ENCODE results near the gene SPAG5.

SPAG5 gene

DNA sequence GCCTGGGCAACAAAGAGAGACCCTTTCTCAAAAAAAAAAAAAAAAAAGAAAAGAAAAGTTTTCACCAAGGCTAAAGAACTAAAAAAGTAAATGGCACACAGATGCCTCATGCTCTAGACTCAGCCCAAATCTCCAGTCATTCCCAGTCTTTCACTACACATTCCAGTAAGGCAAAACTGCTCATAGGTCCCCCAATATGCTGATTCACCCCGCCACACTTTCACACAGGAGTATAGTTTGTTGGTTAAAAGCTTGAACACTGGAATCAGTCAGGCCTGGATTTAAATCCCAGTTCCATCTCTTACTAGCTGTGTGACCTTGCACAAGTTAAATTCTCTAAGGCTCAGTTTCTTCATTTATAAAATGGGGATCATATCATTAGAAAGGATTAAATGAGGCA, 29.4 kb downstream of the SPAG5 start:
- Mint-ChIP-seq H3K27ac (peak overlapping the region; percentile 56), H3K36me3 (peaks cover 6% of the 10 kb centered on the region), H3K9me3 (no peaks in the 10 kb centered on the region), H3K4me3 (peak overlapping the region; percentile 69), H3K4me1 (peaks cover 65% of the 10 kb centered on the region), H3K27me3 (no peaks in the 10 kb centered on the region)

DNA sequence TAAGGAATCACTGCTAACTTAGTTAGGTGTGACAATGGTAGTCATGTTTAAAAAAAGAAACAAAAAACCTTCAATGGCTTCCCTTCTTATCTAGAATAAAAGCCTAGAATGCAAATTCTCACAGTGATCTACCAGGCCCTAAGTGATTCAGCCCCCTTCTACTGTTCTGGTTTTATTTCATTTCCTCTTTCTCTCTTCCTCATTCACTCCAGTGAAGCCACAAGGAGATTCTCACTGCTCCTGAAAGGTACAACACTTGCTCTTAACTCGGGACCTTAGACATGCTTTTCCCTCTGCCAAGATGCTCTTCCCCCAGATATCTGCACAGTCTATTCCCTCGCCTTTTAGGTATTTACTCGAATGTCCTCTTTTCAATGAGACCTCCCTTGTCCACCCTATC, 31.2 kb downstream of the SPAG5 start:
- Mint-ChIP-seq H3K4me1 (peaks cover 53% of the 10 kb centered on the region), H3K36me3 (peaks cover 6% of the 10 kb centered on the region), H3K4me3 (peak overlapping the region; percentile 27), H3K9me3 (no peaks in the 10 kb centered on the region), H3K27ac (peak overlapping the region; percentile 84), H3K27me3 (no peaks in the 10 kb centered on the region)

DNA sequence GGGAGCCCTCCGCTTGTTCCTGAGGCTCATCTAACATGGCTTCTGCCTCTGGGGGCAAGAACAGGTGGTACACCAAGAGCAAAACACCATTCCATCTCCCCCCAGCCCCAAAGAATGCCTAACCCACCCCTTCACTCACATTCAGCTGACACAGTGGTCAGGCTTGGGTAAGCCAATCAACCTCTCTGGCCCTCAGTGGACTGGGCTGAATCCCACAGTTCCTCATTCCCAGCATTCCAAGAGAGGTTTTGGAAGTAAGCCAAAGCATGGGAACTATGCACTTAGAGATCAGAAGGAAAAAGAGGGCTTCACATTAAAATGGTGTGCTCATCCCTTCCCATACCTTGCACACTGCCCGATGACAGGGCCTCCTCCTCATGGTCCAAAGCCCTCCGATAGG, 35.4 kb downstream of the SPAG5 start:
- H3K36me3 Mint-ChIP-seq = peaks cover 16% of the 10 kb centered on the region

DNA sequence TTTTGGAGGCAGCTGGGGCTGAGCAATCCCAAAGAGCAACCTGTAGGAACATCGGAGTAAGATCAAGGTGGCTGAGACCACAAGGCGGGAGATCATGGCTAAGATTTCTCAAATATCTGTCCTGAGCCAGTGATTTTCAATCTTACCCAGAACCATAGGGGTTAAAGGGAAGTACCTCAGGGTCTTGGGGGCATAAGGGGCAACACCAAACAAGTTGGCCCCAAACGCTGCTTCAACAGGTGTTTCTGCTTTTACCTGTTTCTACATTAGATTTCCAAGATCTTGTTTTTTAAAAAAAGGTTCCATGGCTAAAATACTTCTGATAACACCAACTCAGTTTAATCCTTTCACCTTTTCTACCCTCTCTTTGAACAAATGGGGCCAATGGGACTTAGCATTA, 43.8 kb downstream of the SPAG5 start:
- Mint-ChIP-seq H3K4me1 (peaks cover 26% of the 10 kb centered on the region), H3K27me3 (no peaks in the 10 kb centered on the region), H3K27ac (no peak overlapping the region), H3K9me3 (no peaks in the 10 kb centered on the region), H3K4me3 (no peak overlapping the region), H3K36me3 (peaks cover 23% of the 10 kb centered on the region)

More for the DNA sequence above, 35.4 kb downstream of the SPAG5 start:
- Mint-ChIP-seq H3K27ac (no peak overlapping the region), H3K4me3 (no peak overlapping the region), H3K9me3 (no peaks in the 10 kb centered on the region), H3K4me1 (peaks cover 25% of the 10 kb centered on the region), H3K27me3 (no peaks in the 10 kb centered on the region)

DNA sequence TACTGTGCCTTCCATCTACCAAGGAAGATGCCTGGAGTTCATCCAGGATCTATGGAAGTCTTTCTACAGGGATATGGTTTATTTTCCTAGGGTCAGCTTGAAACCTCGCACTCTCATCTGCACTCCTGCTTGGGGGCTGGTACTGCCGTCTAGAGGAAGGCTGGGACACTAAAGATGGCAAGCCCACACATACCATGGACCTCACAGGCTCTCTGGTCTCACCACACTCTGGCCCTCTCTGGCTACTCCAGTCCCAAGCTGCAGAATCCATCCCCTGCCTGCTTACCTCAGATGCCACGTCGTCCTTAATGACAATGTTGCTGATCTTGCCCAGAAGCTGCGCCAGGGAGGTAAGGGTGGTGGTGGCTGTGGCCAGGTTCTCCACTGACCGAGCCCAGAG, 44.3 kb downstream of the SPAG5 start:
- Mint-ChIP-seq H3K4me3 (no peak overlapping the region), H3K27me3 (no peaks in the 10 kb centered on the region), H3K36me3 (peaks cover 20% of the 10 kb centered on the region), H3K9me3 (no peaks in the 10 kb centered on the region), H3K27ac (no peak overlapping the region), H3K4me1 (peaks cover 30% of the 10 kb centered on the region)

DNA sequence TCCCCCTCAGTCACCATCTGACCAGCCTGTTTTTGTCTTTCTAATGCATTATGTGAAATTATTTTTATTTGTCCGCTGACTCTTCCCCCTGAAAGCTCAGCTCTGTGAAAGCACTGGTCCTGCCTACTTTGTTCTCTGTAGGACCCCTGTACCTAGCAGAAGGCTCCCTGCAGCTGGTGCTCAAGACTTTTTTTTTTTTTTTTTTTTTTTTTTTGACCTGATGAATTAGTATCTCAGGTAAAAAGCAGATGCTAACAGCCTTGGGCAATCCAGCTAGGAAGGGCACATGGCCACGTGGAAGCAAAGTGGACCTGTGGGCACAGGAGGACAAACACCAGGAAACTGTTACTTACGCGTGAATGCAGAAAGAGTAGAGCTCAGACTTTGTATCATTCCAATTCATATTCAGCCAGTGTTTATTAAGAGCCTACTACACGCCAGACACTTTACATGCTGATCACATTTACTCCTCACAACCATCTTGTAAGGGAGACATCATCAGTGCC, 45.8 kb downstream of the SPAG5 start:
- peak overlapping the region; percentile 93 for H3K4me3 Mint-ChIP-seq
- no peaks in the 10 kb centered on the region for H3K27me3 Mint-ChIP-seq
- no peaks in the 10 kb centered on the region for H3K9me3 Mint-ChIP-seq
- H3K36me3 Mint-ChIP-seq = peaks cover 14% of the 10 kb centered on the region
- H3K27ac Mint-ChIP-seq = peak overlapping the region; percentile 79
- peaks cover 45% of the 10 kb centered on the region for H3K4me1 Mint-ChIP-seq

DNA sequence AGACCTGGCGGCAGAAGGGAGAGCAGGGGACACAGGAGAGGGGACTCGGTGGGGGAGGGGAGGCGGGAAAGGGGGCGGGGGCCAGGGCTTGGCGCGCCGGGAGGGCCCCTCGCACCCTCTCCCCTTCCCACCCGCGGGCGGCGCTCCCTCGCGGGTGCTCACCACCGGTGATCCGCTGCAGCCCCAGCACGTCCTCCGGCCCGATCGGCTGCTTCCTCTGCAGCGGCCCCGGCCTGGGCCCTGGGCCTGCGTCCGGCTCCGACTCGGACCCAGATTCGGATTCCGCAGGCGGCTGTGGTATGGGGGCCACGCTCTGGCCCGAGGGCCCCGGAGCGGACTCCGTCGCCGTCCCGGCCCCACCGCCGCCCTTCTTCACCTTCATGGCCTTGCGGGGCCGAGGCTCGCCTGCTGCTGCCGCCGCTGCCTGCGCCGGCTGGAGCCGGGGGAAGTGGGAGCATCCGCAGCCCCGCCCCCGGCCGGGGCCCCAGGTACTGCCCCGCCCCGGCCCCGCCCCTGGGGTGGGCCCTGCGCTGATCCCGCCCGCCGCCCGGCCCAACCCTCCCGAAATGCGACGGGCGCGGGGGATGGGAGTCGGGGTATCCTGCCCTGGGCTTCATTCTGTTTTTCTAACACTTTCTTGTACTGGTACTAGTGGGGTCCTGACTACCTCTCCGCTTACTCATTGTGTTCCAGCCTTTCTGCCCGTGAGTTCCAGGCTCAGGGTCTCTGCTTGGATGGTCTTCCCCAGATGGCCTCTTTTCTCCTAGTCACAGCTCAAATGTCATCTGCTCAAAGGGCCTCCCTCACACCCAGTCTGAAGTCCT, 46.4 kb downstream of the SPAG5 start, which contains the start of gene UNC119:
TSS of gene UNC119 (minus strand) at position 449 of the 824 bp plus-strand sequence. CDS start at position 382, 67 bp downstream.
- H3K36me3 Mint-ChIP-seq = peaks cover 13% of the 10 kb centered on the region

DNA sequence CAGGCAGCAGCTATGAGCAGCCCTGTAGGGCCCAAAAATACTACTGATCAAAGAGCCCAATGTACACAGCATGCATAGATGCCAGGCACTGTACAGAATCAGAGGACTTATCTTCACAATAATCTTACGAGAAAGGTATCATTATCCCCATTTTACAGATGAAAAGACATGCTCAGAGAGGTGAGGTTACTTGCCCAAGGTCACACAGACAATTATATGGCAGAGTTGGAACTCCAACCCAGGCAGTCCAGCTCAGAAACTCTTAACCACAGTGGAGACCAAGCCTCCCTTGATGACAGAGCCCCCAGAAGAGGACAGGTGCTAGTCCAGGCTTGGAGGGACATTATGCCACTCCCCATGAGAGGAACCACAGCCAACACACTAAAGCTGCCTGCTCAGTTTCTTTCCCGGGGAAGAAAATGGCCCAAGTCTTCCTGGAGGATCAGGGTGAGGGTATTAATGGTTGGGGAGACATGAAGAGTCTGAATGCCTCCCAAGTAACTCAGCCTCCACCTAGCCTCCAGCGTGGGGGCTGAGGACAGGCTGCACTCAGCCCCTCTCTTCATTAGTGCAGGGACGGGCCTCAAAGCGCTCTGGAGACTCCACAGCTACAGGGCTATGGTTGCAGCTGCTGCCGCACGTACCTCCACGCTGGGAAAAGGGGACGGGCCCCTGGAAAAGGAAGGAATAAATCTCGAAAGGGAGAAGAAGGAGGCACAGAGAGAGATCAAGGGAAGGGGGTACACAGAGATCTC, 47.2 kb downstream of the SPAG5 start:
- H3K27ac Mint-ChIP-seq = peak overlapping the region; percentile 85
- no peaks in the 10 kb centered on the region for H3K9me3 Mint-ChIP-seq
- H3K27me3 Mint-ChIP-seq = no peaks in the 10 kb centered on the region
- peaks cover 52% of the 10 kb centered on the region for H3K4me1 Mint-ChIP-seq
- peak overlapping the region; percentile 93 for H3K4me3 Mint-ChIP-seq
- peaks cover 10% of the 10 kb centered on the region for H3K36me3 Mint-ChIP-seq

More for the DNA sequence above, 46.4 kb downstream of the SPAG5 start, which contains the start of gene UNC119:
- Mint-ChIP-seq H3K4me3 (peak within 1 kb of the TSS; percentile 93), H3K9me3 (no peaks in the 10 kb centered on the region), H3K27me3 (no peaks in the 10 kb centered on the region), H3K27ac (peak within 1 kb of the TSS; percentile 85), H3K4me1 (peaks cover 51% of the 10 kb centered on the region)

DNA sequence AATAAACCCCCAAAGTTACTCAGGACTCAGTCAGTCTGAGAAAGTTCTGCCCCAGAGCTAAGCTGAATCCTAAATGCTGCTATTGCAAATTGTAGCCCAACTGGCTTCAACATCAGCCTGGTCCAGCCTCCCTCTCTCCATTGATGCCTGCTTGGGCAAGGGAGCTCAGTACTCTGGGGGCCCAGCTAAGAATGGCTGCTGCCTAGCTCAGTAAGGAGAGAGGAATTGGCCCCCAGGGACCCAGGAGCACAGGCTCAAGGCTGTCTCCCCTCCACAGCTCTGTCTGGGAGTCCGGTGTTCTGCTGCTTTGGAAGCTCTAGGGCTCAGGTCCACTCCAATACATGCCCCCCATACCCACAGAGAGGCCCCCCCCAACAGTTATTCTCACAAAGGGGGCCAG, 48.0 kb downstream of the SPAG5 start:
- Mint-ChIP-seq H3K4me1 (peaks cover 52% of the 10 kb centered on the region), H3K27me3 (no peaks in the 10 kb centered on the region), H3K27ac (peak overlapping the region; percentile 85), H3K36me3 (peaks cover 10% of the 10 kb centered on the region), H3K4me3 (peak overlapping the region; percentile 93), H3K9me3 (no peaks in the 10 kb centered on the region)

DNA sequence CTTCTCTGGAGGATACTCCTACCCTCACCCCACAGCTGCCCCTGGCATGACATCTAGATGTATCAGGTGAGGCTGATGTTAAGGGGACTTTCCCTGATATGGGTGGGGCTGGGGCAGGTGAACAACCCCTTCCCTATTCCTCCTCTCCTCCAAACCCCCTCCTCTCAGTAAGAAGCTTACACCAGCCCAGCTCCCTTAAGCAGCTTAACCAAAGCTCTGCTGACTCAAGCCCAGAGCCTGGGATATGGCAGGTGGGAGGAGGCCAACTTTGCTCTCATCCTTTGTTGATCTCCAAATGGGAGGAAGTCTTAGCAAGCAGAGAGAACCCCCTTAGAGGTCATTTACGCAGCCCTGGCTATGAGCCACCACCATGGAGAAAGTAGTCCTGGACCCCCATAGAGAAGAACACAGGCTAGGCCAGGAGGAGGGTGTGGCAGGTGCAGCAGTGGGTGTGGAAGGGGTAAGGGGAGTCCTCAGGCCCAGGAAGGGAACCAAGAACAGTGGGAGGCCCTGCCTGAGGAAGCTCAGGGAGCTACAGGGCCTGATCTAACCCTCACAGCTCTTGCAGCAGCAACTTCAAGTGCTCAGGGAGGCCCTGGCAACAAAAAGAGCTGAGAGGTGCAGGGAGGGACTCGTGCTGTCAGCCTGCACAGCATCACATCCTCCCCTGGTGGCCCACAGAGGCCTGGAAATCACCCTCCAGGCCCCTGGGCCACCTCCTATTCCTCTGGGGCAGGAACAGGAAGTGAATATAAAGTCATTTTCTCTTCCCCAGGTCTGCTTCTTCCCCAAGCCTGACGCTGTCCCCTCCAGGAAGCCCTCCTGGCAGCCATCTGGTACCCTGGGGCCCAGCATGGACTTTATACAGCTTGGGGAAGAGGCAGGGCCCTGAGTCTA, 49.3 kb downstream of the SPAG5 start:
- no peaks in the 10 kb centered on the region for H3K9me3 Mint-ChIP-seq
- H3K4me3 Mint-ChIP-seq = peak overlapping the region; percentile 55
- peaks cover 7% of the 10 kb centered on the region for H3K36me3 Mint-ChIP-seq

DNA sequence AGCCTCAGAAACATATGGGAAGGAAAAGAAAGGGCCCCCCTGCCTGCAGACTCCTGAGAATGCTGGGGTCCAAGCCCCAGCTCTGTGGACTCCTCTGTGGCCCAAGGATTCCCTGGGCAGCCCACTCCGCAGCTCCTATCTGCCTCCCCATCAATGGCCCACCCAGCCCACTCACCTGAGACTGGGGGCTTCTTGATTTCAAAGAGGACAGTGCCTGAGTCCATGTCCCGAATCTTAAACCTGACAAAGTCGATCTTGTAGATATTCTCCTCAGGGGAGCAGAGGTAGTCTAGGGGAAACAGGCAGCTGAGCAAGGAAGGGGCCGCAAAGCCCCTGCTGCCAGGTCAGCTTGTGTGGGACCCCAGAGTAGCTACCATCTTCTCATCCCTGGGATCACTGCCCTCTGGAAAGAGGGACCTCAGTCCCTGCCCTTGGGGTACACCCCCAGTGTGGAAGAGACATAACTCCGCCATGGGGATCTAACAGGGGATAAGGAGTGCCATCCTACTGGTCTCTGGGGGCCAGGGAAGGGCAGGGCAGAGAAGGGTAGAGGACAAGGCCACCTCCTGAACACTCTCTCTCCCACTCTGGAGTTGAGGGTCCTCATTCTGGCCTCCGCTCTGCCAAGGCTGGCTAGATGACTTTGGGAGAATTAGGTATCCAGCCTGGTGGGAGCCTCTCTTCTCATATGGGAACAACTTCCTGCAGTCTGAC, 50.3 kb downstream of the SPAG5 start:
- Mint-ChIP-seq H3K27ac (peak overlapping the region; percentile 88), H3K36me3 (peaks cover under 1% of the 10 kb centered on the region), H3K4me1 (peaks cover 52% of the 10 kb centered on the region), H3K27me3 (no peaks in the 10 kb centered on the region), H3K9me3 (no peaks in the 10 kb centered on the region), H3K4me3 (peak overlapping the region; percentile 57)

More for the DNA sequence above, 49.3 kb downstream of the SPAG5 start:
- Mint-ChIP-seq H3K27ac (peak overlapping the region; percentile 88), H3K27me3 (no peaks in the 10 kb centered on the region), H3K4me1 (peaks cover 52% of the 10 kb centered on the region)

DNA sequence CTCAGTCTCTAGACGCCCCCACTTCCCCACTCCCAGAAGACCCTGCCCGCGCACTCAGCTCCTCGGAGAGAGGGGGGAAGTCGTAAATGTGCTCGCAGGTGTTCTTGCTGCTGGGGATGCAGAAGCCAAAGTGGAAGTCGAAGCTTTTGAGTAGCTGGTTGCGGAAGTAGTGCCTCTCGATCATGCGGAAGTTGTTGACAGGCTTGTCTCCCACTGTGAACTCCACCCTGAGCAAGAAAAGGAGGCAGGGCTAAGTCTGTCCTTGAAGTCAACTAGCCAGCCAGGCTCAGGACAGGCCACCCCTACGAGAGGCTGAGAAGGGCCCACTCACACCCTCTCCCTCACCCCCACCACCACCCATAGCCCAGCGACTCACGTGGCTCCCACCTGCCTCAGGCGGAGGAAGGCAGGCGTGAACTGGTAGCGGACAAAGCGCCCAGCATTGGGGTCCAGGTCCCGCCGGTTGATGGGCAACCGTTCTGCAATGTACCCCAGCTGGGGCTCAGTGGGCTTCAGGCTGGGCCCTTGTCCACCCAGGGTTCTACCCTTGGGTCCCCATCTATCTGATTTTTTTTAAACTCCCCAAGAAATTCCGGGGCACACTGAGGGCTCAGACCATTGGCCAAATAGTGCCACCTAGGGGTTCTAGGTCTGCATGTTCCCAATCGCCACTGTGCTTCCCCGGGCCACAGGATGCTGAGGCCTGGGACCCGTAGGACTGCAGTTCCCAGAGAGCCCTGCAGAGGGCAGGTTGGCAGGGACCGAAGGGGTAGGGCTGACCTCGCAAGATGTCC, 51.0 kb downstream of the SPAG5 start:
- Mint-ChIP-seq H3K36me3 (no peaks in the 10 kb centered on the region), H3K9me3 (no peaks in the 10 kb centered on the region), H3K4me1 (peaks cover 49% of the 10 kb centered on the region), H3K4me3 (peak overlapping the region; percentile 57), H3K27me3 (no peaks in the 10 kb centered on the region), H3K27ac (peak overlapping the region; percentile 86)

DNA sequence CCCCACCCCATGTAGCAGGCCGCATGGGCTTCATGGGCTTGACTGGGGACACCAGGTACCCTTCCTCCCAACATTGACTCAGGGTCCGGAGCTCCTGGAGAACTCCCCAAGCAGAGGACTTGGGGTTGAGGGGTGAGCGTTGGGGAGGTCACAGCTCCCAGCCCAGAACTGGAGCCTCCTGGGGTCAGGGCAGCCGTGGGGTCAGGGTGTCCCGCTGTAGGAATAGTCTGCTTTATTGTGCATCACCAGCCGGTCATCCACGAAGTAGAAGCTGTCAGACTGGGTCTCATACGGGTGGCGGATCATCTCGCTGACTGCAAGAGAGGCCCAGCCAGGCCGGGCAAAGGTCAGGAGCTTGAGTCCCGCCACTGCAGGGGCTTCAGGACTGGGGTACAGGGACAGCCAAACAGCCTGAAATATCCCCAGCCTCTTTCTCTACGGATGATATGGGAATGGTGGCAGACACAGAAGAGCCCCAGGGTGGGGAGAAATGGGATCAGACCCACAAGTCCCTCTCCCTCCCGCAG, 51.7 kb downstream of the SPAG5 start:
- no peaks in the 10 kb centered on the region for H3K36me3 Mint-ChIP-seq
- no peaks in the 10 kb centered on the region for H3K9me3 Mint-ChIP-seq
- H3K4me3 Mint-ChIP-seq = peak overlapping the region; percentile 57
- H3K4me1 Mint-ChIP-seq = peaks cover 46% of the 10 kb centered on the region
- H3K27ac Mint-ChIP-seq = peak overlapping the region; percentile 86
- H3K27me3 Mint-ChIP-seq = no peaks in the 10 kb centered on the region

Measured in activated naive CD4-positive, alpha-beta T cell treated with anti-CD3 and anti-CD28 coated beads, Interleukin-2, amount 50 U/mL, for 24 hours (primary cell).